Measurements from ENCODE around the gene FAM9C. TPM values are rescaled to one million over a fixed set of nuclear protein-coding genes. Genes with fewer than 3 reads are reported as not detected.
A peak's percentile ranks its signal among the peaks of the same experiment; 100 is the strongest.

The FAM9C gene
- total and polyA plus RNA-seq, 7 experiments from 2014 or later: 0.16 to 0.19 TPM; not detected in 5

DNA sequence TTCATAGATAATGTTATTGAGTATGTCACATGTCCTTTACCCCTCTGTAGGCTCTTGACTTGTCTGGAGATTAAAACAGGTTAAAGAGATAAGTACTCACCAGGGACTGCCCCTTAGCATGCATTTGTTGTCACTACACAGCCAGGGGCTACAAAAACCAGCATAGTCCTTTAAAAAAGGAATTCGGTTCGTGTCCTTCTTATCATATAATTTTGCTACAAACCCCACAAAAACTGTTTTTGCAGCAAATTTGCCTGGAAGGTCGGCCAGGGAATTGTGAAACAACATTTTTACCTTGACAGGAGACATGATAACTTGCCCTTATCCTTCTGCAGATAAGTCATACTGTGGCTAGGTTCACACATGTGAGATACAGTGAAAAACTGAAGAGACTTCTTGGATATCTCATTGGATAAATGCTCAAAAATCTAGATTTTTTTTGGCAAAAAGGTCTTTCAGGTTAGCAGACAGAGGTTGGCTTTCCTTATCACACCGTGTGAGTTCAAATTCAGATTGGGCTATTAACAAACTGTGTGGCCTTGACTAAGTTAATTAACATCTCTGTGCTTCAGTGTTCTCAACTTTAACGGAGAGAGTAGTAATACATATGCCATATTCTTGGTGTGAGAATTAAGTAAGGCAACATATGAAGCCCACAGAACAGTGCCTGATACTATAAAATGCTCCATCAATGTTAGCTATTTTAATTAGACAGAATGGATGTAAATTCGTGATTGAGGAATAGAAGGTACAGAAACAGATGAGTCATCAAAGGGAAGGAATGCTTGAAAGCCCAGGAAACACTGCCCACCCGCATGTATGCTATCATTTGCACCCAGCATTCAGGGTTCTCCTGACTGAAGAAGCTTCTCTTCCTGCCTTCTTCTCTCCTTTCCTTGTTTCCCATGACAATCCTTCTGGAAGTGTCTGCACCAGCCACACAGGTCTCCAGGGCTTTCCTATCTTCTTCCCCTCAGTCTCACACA lies 30.0 kb downstream of the FAM9C start:
- peak overlapping the region; percentile 80 to 92 (median 87) for H3K27ac Mint-ChIP-seq
- no peaks in the 10 kb centered on the region for H3K36me3 ChIP-seq (ENCODE audit: control insufficient read depth in 2 of 3, insufficient read depth in 3 of 3, low read length in 3 of 3)
- ATAC-seq (peak; percentile 14), DNase-seq (no peak)
- peaks cover 16 to 72% (median 66%) of the 10 kb centered on the region in 7 donors for H3K4me1 Mint-ChIP-seq
- peak overlapping the region; percentile 65 for H3K27ac ChIP-seq (ENCODE audit: low read depth, low read length)
- H3K9me3 ChIP-seq (ENCODE audit: control insufficient read depth in 2 of 3, low read length in 3 of 3): no peaks in the 10 kb centered on the region
- H3K9me3 Mint-ChIP-seq: peaks cover 0 to 1% (median 0%) of the 10 kb centered on the region in 11 donors
- H3K4me1 ChIP-seq (ENCODE audit: control insufficient read depth in 2 of 2, insufficient read depth in 2 of 2, low read length in 2 of 2): peaks cover 6 to 38% of the 10 kb centered on the region in 2 donors
- no peak overlapping the region for H3K4me3 ChIP-seq (ENCODE audit: low read length)
- intact Hi-C loops (cut with micrococcal nuclease): loop anchor here (1.0 to 5.0 kb wide), 2 partner anchors 13 to 37 kb away; partner anchors contain the start of gene TMSB4X (in 2 of the 2)
- H3K36me3 Mint-ChIP-seq: peaks cover 0 to 3% (median 0%) of the 10 kb centered on the region in 5 donors
- no peaks in the 10 kb centered on the region for H3K27me3 Mint-ChIP-seq
- no peaks in the 10 kb centered on the region for H3K27me3 ChIP-seq (ENCODE audit: control insufficient read depth in 2 of 2, insufficient read depth in 2 of 2, low read length in 2 of 2)
- peak overlapping the region in 8 of 10 donors; percentile 17 to 75 (median 58) for H3K4me3 Mint-ChIP-seq
- ChIA-PET CTCF (interaction anchor here (0.7 to 1.8 kb wide), 6 partner anchors 13 to 1482 kb away, joined by 3 to 6 read pairs (median 4); no protein-coding TSS in a partner anchor), POLR2A (interaction anchor here (0.9 to 29.2 kb wide), 15 partner anchors 10 to 73 kb away, joined by 3 to 873 read pairs (median 4); partner anchors contain the start of gene TMSB4X)

DNA sequence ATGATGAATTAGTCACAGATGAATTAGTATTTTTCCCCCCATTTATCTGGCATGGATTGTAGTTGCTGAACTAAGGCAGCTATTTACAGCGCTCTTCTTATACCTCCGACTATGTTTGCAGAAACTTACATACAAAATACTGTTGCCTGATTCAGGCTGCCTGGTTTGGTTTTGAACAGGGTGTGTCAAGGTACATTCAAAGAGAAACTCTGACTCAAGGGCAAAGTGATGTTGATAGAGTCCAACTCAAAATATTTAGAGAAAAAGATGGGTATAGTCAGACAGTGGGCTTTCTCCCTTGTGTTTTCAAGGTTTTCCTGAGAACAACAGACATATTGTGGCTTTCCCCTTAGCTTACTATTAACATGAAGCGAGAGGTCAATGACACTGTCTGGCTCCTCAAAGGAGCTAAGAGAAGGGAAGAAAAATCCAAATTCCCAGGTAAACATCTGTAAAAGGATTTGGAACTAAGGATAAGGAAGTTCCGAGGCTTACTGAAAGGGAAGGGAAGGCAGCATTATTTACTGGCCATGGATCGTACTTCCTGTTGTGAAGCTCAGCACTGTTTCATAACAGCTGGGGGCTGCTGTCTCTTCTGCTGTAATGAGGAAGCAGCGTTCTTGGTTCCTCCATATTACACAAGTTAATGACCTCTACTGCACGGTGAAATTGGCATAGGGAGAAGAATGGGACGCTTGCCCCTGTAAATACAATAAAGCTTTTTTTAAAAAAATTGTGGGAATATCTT lies 30.9 kb downstream of the FAM9C start:
- Mint-ChIP-seq H3K27me3 (no peaks in the 10 kb centered on the region), H3K4me1 (peaks cover 16 to 80% (median 68%) of the 10 kb centered on the region in 7 donors), H3K27ac (peak overlapping the region; percentile 80 to 92 (median 87)), H3K4me3 (peak overlapping the region; percentile 20 to 75 (median 58)), H3K9me3 (peaks cover 0 to 1% (median 0%) of the 10 kb centered on the region in 11 donors), H3K36me3 (peaks cover 0 to 3% (median 0%) of the 10 kb centered on the region in 5 donors)
- Histone ChIP-seq H3K4me3 (ENCODE audit: low read length) (peak overlapping the region; percentile 31), H3K36me3 (ENCODE audit: control insufficient read depth in 2 of 3, insufficient read depth in 3 of 3, low read length in 3 of 3) (no peaks in the 10 kb centered on the region), H3K27ac (ENCODE audit: low read depth, low read length) (peak overlapping the region; percentile 65), H3K4me1 (ENCODE audit: control insufficient read depth in 2 of 2, insufficient read depth in 2 of 2, low read length in 2 of 2) (peaks cover 6 to 44% of the 10 kb centered on the region in 2 donors), H3K9me3 (ENCODE audit: control insufficient read depth in 2 of 3, low read length in 3 of 3) (no peaks in the 10 kb centered on the region), H3K27me3 (ENCODE audit: control insufficient read depth in 2 of 2, insufficient read depth in 2 of 2, low read length in 2 of 2) (no peaks in the 10 kb centered on the region)
- DNase-seq: peak in 5 of 9 donors; percentile 16 to 45 (median 34)
- ChIA-PET CTCF (interaction anchor here (0.7 to 1.8 kb wide), 5 partner anchors 12 to 63 kb away, joined by 3 to 6 read pairs (median 4); no protein-coding TSS in a partner anchor), POLR2A (interaction anchor here (0.9 to 29.2 kb wide), 15 partner anchors 10 to 74 kb away, joined by 3 to 873 read pairs (median 4); partner anchors contain the start of gene TMSB4X)
- peak; percentile 85 for ATAC-seq
- intact Hi-C loops (cut with micrococcal nuclease): loop anchor here (1.0 to 5.0 kb wide), 5 partner anchors 8 to 36 kb away; partner anchors contain the start of gene TMSB4X (in 2 of the 2)

- Mint-ChIP-seq H3K9me3 (peaks cover 0 to 1% (median 0%) of the 10 kb centered on the region in 11 donors), H3K4me3 (peak overlapping the region in 3 of 10 donors; percentile 0 to 23 (median 21)), H3K27me3 (no peaks in the 10 kb centered on the region), H3K27ac (peak overlapping the region in 6 of 9 donors; percentile 40 to 87 (median 64)), H3K4me1 (peaks cover 29 to 87% (median 71%) of the 10 kb centered on the region in 7 donors), H3K36me3 (peaks cover 0 to 2% (median 0%) of the 10 kb centered on the region in 5 donors)
- ChIA-PET POLR2A (interaction anchor here (1.2 to 29.2 kb wide), 9 partner anchors 8 to 77 kb away, joined by 4 to 873 read pairs (median 6); partner anchors contain the start of gene TMSB4X), CTCF (interaction anchor here (1.2 to 1.7 kb wide), 2 partner anchors 32 to 41 kb away, joined by 3 to 5 read pairs; no protein-coding TSS in a partner anchor)
- Histone ChIP-seq H3K27me3 (ENCODE audit: control insufficient read depth in 2 of 2, insufficient read depth in 2 of 2, low read length in 2 of 2) (no peaks in the 10 kb centered on the region), H3K4me3 (ENCODE audit: low read length) (no peak overlapping the region), H3K27ac (ENCODE audit: low read depth, low read length) (no peak overlapping the region), H3K36me3 (ENCODE audit: control insufficient read depth in 2 of 3, insufficient read depth in 3 of 3, low read length in 3 of 3) (no peaks in the 10 kb centered on the region), H3K4me1 (ENCODE audit: control insufficient read depth in 2 of 2, insufficient read depth in 2 of 2, low read length in 2 of 2) (peaks cover 15 to 52% of the 10 kb centered on the region in 2 donors), H3K9me3 (ENCODE audit: control insufficient read depth in 2 of 3, low read length in 3 of 3) (no peaks in the 10 kb centered on the region)
- ATAC-seq (no peak), DNase-seq (no peak)
- intact Hi-C loops (cut with micrococcal nuclease): loop anchor here (5.0 kb wide), 1 partner anchor 33 kb away; the partner anchor contains the start of gene TMSB4X (in 2 of the 2)
These were observed 33.9 kb downstream of the FAM9C start for GRCh38 chrX:13010546-13010945.

DNA sequence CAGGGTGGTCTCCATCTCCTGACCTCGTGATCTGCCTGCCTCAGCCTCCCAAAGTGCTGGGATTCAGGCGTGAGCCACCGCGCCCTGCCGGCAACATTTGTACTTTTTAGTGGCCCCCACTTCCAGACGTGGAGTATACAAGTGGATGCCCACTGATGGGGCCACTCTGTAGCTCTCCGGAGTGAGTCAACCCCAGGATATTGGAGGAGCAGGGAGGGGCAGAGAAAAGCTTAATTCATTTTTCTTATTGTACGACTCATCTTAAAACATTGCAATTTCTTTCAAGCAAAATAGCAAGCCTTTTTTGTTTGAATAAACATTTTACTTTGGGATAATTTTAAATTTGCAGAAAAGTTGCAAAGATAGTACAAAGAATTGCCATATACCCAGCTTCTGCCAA lies 34.6 kb downstream of the FAM9C start:
- peaks cover 0 to 3% (median 0%) of the 10 kb centered on the region in 5 donors for H3K36me3 Mint-ChIP-seq
- Histone ChIP-seq H3K36me3 (ENCODE audit: control insufficient read depth in 2 of 3, insufficient read depth in 3 of 3, low read length in 3 of 3) (no peaks in the 10 kb centered on the region), H3K27me3 (ENCODE audit: control insufficient read depth in 2 of 2, insufficient read depth in 2 of 2, low read length in 2 of 2) (no peaks in the 10 kb centered on the region), H3K9me3 (ENCODE audit: control insufficient read depth in 2 of 3, low read length in 3 of 3) (no peaks in the 10 kb centered on the region), H3K27ac (ENCODE audit: low read depth, low read length) (no peak overlapping the region), H3K4me1 (ENCODE audit: control insufficient read depth in 2 of 2, insufficient read depth in 2 of 2, low read length in 2 of 2) (peaks cover 22 to 59% of the 10 kb centered on the region in 2 donors), H3K4me3 (ENCODE audit: low read length) (no peak overlapping the region)
- intact Hi-C loops (cut with micrococcal nuclease): loop anchor here (5.0 kb wide), 1 partner anchor 33 kb away; the partner anchor contains the start of gene TMSB4X (in 2 of the 2)
- ATAC-seq: no peak
- no peaks in the 10 kb centered on the region for H3K27me3 Mint-ChIP-seq
- ChIA-PET CTCF (interaction anchor here (1.7 kb wide), 1 partner anchor 31 kb away, joined by 5 read pairs; no protein-coding TSS in a partner anchor), POLR2A (interaction anchor here (0.5 to 29.2 kb wide), 6 partner anchors 8 to 78 kb away, joined by 3 to 873 read pairs (median 79); partner anchors contain the start of gene TMSB4X)
- H3K4me1 Mint-ChIP-seq: peaks cover 34 to 89% (median 73%) of the 10 kb centered on the region in 7 donors
- H3K4me3 Mint-ChIP-seq: no peak overlapping the region
- peak overlapping the region in 2 of 9 donors; percentile 77 to 87 for H3K27ac Mint-ChIP-seq
- no peak for DNase-seq
- peaks cover 0 to 1% (median 0%) of the 10 kb centered on the region in 11 donors for H3K9me3 Mint-ChIP-seq

DNA sequence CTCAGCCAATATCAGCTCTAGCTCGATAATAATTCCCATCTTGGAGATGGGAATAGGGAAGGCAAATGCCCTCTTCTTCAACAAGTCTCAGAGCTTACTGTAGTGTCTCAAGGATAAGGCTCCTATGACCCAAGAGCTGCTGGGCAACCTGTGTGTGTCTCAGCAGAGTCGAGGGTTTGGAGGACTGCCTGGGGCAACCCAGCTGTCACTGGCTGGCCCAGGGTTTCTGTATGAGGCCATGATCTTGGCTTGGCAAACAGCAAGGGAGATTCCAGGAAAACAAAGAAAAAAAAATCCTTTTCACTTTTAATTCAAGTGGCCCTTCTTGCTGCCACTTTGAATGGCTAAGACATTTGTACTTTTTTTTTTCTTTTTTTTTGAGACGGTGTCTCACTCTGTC lies 35.1 kb downstream of the FAM9C start:
- H3K27ac ChIP-seq (ENCODE audit: low read depth, low read length): no peak overlapping the region
- Mint-ChIP-seq H3K4me1 (peaks cover 38 to 88% (median 73%) of the 10 kb centered on the region in 7 donors), H3K4me3 (no peak overlapping the region), H3K27me3 (no peaks in the 10 kb centered on the region), H3K27ac (peak overlapping the region in 2 of 9 donors; percentile 89 to 93), H3K9me3 (peaks cover 0 to 1% (median 0%) of the 10 kb centered on the region in 11 donors), H3K36me3 (peaks cover 0 to 3% (median 0%) of the 10 kb centered on the region in 5 donors)
- no peaks in the 10 kb centered on the region for H3K9me3 ChIP-seq (ENCODE audit: control insufficient read depth in 2 of 3, low read length in 3 of 3)
- POLR2A ChIA-PET: interaction anchor here (1.2 to 29.2 kb wide), 4 partner anchors 7 to 78 kb away, joined by 4 to 873 read pairs (median 294); partner anchors contain the start of gene TMSB4X
- no peaks in the 10 kb centered on the region for H3K27me3 ChIP-seq (ENCODE audit: control insufficient read depth in 2 of 2, insufficient read depth in 2 of 2, low read length in 2 of 2)
- ATAC-seq (no peak), DNase-seq (no peak)
- no peak overlapping the region for H3K4me3 ChIP-seq (ENCODE audit: low read length)
- no peaks in the 10 kb centered on the region for H3K36me3 ChIP-seq (ENCODE audit: control insufficient read depth in 2 of 3, insufficient read depth in 3 of 3, low read length in 3 of 3)
- intact Hi-C loops (cut with micrococcal nuclease): no loop called here
- CTCF ChIA-PET: no interaction called here
- H3K4me1 ChIP-seq (ENCODE audit: control insufficient read depth in 2 of 2, insufficient read depth in 2 of 2, low read length in 2 of 2): peaks cover 25 to 56% of the 10 kb centered on the region in 2 donors
